Uterus (tissue), 2 donors: Measurements from ENCODE around the gene FAF1.

Source experiments
- POLR2A ChIP-seq, 2 donors: fragments of 450-650 bp; IDR thresholded peaks; one replicate each; pipeline ENCODE4 v1.6.1; 2016; ENCODE audit warnings: antibody characterized with exemption in 2 of 2, mild to moderate bottlenecking in 1 of 2, moderate library complexity in 1 of 2
- TF ChIP-seq, protein P1 (sequence below), 4 experiments: fragments of 200-600 bp in 2 of 4; fragments of 450-650 bp in 2 of 4; sonication (generic) in 2 of 4; IDR thresholded peaks; one replicate each; pipeline ENCODE4 v1.5.1; 2016 to 2019; ENCODE audit warnings: antibody characterized with exemption in 4 of 4, mild to moderate bottlenecking in 2 of 4, moderate library complexity in 1 of 4

DNA sequence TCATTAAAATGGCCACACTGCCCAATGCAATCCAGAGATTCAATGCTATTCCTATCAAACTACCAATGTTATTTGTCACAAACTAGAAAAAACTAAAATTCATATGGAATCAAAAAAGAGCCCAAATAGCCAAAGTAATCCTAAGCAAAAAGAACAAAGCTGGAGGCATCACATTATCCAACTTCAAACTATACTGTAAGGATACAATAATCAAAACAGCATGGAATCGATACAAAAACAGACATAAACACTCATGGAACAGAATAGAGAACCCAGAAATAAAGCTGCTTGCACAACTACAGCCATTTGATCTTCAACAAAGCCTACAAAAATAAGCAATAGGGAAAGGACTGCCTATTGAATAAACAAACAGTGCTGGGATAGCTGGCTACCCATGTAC is 100.4 kb downstream of the FAF1 start:
- TF ChIP-seq POLR2A (IDR thresholded peaks at IDR 0.05): no peak
- TF ChIP-seq, protein P1, sequence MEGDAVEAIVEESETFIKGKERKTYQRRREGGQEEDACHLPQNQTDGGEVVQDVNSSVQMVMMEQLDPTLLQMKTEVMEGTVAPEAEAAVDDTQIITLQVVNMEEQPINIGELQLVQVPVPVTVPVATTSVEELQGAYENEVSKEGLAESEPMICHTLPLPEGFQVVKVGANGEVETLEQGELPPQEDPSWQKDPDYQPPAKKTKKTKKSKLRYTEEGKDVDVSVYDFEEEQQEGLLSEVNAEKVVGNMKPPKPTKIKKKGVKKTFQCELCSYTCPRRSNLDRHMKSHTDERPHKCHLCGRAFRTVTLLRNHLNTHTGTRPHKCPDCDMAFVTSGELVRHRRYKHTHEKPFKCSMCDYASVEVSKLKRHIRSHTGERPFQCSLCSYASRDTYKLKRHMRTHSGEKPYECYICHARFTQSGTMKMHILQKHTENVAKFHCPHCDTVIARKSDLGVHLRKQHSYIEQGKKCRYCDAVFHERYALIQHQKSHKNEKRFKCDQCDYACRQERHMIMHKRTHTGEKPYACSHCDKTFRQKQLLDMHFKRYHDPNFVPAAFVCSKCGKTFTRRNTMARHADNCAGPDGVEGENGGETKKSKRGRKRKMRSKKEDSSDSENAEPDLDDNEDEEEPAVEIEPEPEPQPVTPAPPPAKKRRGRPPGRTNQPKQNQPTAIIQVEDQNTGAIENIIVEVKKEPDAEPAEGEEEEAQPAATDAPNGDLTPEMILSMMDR (IDR thresholded peaks at IDR 0.05): no peak
